GM18520 (cell line): ENCODE data around the gene SLC2A10.

Source experiments
- ATAC-seq: cut with Tn5 transposase; IDR thresholded peaks from one replicate; pipeline ENCODE4 v1.9.1; 2021; ENCODE audit not compliant: unreplicated experiment

SLC2A10 gene

GRCh38 chr20:46702447-46703203, 6.8 kb upstream of the SLC2A10 start:
- ATAC-seq, result no peak

DNA sequence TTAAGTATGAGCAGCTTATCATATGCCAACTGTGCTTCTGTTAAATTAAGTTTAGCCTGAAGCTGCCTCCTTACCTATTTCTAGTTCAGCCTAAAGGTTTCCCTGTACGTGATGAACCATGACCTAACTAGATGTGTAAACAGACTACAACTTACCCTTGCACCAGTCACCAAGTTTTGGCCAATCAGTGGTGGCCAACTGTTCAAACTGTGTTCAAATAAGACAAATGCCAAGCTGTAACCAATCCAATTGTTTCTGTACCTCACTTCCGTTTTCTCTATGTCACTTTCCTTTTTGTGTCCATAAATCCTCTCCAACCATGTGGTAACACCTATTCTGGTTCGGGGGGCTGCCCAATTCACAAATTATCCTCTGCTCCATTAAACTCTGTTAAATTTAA, 6.0 kb upstream of the SLC2A10 start:
- ATAC-seq, result no peak

DNA sequence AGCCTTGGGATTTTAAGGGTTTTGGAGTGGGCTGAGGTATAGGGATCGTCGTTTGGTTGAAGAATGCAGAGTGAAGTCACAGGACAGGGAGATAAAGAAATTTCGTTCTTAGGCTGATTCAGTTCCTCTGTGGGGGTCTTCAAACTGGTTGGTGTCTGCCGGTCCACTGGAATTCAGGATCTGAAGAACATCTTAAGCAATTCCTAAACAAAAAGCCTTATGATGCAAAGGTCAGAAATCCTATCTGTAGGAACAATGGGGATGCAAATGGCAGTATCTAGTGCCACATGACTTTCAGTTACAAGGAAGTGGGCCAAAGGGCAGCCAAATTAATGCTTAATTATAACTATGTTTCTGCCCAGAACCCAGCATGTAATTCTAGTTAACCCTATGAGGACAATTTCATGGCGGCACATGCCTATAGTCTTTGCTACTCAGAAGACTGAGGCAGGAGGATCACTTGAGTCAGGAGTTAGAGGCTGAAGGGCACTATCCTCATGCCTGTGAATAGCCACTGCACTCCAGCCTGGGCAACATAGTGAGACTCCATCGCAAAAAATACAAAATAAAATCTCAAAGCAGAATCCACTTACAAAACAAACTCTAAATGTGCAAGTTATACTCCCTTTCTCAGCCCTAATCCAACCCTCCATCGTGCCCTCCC, 4.6 kb upstream of the SLC2A10 start:
- ATAC-seq, result no peak

GRCh38 chr20:46705378-46705729, 4.1 kb upstream of the SLC2A10 start:
- ATAC-seq, result no peak

DNA sequence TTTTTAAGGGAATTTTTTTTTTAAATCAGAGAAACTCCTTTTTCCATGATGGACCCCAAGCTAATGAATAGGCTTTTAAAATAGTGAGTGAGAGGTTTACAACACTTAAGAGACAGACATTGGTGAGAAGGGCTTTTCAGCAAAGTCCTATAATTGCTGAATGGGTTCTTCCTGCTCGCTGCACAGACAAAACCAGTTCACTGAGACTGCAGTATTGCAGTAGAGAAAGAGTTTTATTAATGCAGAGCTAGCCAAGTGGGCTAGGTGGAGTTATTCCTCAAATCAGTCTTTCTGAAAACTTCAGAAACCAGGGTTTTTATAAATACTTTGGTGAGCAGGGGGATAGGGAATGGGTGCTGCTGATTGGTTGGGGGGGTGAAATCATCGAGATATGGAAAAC, 3.2 kb upstream of the SLC2A10 start:
- ATAC-seq, result no peak

DNA sequence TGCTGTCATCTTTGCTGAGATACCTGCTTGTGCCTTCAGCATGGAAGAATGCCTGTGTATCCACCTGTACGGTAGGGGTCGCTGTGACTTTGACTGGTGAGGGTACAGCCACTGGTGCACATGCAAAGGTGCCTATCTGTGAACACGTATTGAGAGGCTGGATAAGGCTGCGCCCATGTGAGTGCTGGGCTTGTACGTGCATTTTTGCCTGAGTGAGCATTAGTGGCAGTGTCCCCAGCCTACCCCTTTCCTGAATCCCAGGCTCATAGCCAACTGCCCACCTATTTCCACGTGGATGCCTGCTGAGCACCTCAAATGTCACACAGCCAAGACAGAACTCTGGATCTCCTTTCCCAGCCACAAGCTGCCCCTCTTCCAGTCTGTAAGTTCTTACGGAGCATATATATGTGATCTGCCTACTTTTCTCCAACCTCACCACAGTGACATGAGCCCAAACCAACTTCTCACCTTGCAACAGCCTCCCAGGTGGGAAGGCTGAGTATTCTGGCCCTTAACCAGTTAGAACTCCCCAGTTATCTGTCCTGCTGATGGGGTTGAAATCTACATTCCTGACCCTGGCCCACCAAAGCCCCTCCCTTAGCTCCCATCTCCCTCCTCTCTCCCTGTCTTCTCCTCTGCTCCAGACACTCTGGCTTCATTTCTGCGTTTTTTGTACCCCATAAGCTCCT, 1.1 kb upstream of the SLC2A10 start:
- ATAC-seq, result no peak

- no peak for ATAC-seq
These were observed 392 bp upstream of the SLC2A10 start for GRCh38 chr20:46709055-46709458.

GRCh38 chr20:46710153-46710913, 884 bp downstream of the SLC2A10 start:
- no peak for ATAC-seq

DNA sequence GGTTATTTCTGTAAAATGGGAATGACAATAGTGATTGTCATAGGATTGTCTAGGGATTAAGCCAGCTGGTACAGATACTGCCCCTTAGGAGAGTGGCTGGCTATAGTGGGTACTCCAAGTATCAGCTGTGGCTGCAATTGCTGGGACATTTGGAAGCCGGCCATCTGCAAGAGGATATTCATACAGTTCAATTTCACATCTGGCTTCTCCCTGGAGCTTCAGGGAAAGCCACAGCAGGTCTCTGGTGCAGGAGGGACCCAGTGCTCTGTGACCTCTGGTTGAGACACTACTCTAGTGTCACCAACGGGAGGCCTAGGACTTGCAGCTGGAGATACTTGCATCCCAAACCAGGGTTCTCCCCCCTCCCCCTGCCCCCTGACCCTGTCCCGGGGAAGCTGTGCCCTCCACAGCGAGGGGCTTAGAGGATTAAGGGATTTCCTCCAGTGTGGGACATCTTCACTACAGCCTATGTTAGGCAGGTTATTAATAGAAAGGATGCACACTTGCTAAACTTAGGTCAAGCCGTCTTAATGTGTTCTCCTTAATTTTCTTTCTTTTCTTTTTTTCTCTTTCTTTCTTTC, 2.7 kb downstream of the SLC2A10 start:
- no peak for ATAC-seq

- no peak for ATAC-seq
These were observed 4.7 kb downstream of the SLC2A10 start for GRCh38 chr20:46713957-46714834.

GRCh38 chr20:46715292-46715756, 5.9 kb downstream of the SLC2A10 start:
- no peak for ATAC-seq

DNA sequence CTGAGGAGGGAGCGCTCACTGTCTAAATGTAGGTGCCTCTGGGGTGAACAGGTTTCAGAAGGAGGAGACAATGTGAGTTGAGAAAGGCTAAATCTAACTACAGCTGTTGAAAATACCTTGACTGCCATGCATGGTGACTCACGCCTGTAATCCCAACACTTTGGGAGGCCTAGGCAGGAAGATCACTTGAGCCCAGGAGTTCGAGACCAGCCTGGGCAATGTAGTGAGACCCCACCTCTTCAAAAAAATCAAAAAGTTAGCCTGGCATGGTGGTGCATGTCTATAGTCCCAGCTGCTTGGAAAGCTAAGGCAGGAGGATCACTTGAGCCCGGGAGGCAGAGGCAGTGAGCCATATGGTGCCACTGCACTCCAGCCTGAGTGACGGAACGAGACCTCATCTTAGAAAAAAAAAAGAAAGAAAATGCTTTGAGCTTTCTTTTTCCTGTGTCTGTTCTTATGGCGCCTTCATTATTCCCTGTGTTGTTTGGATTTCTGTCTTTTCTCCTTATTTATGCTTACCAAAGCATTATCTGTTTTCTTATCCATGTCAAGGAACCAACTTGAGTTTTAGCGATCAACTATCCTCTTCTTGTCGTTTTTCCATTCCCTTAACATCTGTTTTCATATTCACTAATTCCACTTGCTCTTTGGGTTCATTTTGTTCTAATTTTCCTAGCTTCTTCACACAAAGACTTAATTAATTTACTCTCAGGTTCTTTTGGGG, 8.5 kb downstream of the SLC2A10 start:
- no peak for ATAC-seq

DNA sequence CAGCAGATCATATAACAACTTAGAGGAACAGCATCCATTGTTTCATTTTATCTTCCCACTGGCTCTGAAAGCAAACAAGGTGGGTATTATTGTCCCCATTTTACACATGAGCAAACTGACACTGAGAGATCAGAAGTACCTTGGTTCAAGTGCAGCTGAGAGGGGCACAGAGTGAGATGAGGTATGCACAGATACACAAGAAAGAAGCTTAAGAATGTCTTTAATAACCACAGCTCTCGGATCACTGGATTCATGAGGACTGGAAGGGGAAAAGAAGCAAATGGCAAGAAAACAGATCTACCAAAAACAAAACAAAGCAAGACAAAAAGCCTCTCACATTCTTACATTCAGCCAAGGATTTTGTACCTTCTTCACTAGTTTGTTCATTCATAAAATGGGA, 10.6 kb downstream of the SLC2A10 start:
- ATAC-seq, result no peak

GRCh38 chr20:46720776-46721425, 11.5 kb downstream of the SLC2A10 start:
- no peak for ATAC-seq

DNA sequence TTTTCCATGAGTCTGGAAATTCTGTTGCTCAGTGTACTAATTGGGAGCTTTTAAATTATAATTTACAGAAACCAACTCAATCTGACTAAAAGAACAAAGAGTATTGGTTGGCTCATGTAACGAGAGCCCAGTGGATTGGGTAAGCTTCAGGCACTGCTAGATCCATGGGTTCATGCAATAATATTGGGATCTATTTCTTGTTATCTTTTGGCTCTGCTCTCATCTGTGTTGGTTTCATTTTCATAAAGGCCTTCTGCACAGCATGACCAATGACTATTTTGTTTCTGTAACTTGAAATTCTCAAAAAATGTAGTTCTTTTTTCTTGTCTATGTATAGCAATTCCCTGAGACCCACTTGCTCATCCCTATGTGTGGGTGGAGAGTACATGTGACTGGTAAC, 12.0 kb downstream of the SLC2A10 start:
- ATAC-seq, result no peak

- ATAC-seq, result no peak
These were observed 13.0 kb downstream of the SLC2A10 start for GRCh38 chr20:46722450-46722849.

GRCh38 chr20:46723039-46723438, 13.6 kb downstream of the SLC2A10 start:
- no peak for ATAC-seq

DNA sequence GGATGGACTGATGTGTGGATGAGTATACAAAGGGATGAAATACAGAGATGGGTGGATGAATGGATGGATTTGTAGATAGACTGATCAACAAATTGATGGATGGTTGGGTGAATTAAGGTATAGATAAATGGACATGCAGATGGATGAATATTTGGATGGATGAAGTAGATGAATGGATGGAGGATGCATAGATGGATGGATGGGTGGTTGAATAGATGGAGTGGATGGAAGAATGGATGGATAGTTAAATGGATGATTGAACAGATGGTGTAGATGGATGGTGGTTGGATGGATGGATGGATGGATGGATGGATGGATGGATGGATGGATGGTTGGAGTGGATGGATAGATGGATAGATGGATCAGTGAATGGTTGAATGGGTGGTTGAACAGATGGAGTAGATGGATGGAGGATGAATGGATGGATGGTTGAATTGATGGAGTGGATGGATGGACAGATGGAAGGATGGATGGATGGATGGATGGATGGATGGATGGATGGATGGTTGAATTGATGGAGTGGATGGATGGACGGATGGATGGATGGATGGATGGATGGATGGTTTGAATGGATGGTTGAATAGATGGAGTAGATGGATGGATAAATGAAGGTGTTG, 15.0 kb downstream of the SLC2A10 start:
- no peak for ATAC-seq
